ENCODE results near the gene AK4. TPM values are rescaled to one million over a fixed set of nuclear protein-coding genes. Genes with fewer than 3 reads are reported as not detected.
A peak's percentile ranks its signal among the peaks of the same experiment; 100 is the strongest.
"Not testable (repeated sequence)": the region's sequence is repeated elsewhere in the genome, so short reads cannot be mapped to it uniquely, and the experiment has no call there.

AK4 gene
- total RNA-seq, 2 donors from 2014 or later, result 28.9 to 64.0 TPM

- peak; percentile 48 to 57 for DNase-seq
- peak; percentile 50 for ATAC-seq
- intact Hi-C loops (cut with DNase I, micrococcal nuclease), result no loop called here
These were observed 746 bp downstream of the AK4 start for GRCh38 chr1:65148548-65149350.

- intact Hi-C loops (cut with DNase I, micrococcal nuclease), result no loop called here
- ATAC-seq (no peak), DNase-seq (no peak)
These were observed 1.5 kb downstream of the AK4 start for GRCh38 chr1:65149351-65150107.

GRCh38 chr1:65150108-65150463, 2.1 kb downstream of the AK4 start:
- ATAC-seq (no peak), DNase-seq (no peak)
- intact Hi-C loops (cut with DNase I, micrococcal nuclease), result no loop called here

DNA sequence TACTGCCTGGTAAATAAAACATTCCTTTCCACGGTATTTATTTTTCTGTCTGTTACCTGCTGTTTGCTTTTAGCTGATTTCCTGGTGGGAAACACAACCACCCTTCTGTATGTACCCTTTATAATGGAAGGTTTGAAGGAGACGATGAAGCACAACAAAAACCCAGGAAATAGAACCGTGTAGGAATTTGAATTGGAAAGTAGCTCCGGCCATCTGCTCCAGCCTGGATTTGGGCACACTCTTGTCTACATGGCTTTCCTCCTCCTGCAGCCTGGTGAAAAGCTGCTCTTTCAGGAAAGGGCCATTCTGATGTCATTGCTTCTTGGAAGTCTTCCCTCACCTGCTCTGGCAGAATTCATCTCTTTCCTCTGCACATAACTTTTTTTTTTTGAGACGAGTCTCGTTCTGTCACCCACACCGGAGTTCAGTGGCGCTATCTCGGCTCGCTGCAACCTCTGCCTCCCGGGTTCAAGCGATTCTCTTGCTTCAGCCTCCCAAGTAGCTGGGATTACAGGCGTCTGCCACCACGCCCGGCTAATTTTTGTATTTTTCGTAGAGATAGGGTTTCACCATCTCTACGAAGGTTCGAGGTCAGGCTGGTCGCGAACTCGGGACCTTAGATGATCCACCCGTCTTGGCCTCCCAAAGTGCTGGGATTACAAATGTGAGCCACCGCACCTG, 2.7 kb downstream of the AK4 start:
- ATAC-seq (no peak), DNase-seq (no peak)
- intact Hi-C loops (cut with DNase I, micrococcal nuclease), result no loop called here

- DNase-seq, result no peak
- intact Hi-C loops (cut with DNase I, micrococcal nuclease), result no loop called here
- ATAC-seq, result peak; percentile 40
These were observed 3.6 kb downstream of the AK4 start for GRCh38 chr1:65151641-65152040.

- ATAC-seq (peak; percentile 43), DNase-seq (no peak)
- intact Hi-C loops (cut with DNase I, micrococcal nuclease), result no loop called here
These were observed 5.6 kb downstream of the AK4 start for GRCh38 chr1:65153635-65154034.

DNA sequence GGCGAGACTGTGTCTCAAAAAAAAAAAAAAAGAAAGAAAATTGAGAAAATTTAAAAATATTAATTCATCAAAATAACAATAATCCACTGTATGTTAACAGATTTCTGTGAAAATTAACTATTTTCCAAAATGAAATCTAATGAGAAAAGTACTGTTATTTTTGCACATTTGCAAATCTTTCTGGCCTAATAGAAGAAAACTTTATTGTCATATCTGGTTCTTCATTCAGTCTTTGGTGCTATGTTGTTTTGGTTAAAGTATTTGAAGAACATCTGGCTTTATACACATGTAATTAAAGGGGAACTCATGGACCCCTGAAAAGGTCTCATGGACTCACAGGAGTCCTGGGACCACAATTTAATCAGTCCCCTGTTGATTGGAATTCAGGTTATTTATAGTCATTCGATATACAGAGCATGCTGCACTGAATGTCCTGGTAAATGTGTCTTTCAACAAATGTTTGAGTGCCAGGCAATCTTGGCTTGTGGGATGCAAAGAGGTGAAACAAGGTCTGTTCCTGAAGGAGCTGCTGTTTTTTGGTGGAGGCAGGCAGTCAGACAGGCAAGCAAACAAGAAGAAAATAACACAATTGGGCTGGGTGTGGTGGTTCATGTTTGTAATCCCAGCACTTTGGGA, 9.0 kb downstream of the AK4 start:
- intact Hi-C loops (cut with DNase I, micrococcal nuclease), result no loop called here
- DNase-seq, result no peak

DNA sequence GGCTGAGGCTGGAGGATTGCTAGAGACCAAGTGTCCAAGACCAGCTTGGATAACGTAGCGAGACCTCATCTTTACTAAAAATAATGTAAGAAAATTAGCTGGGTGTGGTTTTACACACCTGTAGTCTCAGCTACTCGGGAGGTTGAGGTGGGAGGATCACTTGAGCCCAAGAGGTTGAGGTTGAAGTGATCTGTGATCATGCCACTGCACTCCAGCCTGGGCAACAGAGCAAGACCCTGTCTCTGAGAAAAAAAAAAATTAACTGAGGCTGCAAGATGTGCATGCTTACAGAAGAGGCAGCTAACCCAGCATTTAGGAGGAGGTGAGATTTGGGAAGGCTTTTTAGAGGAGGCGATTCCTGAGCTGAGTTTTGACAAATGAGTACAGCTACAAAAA, 9.5 kb downstream of the AK4 start:
- DNase-seq, result no peak
- ATAC-seq, result no peak
- intact Hi-C loops (cut with DNase I, micrococcal nuclease), result no loop called here

More for the DNA sequence above, 9.0 kb downstream of the AK4 start:
- no peak for ATAC-seq

GRCh38 chr1:65159291-65159688, 11.3 kb downstream of the AK4 start:
- ATAC-seq, result peak; percentile 7
- intact Hi-C loops (cut with DNase I, micrococcal nuclease), result not testable (repeated sequence)

DNA sequence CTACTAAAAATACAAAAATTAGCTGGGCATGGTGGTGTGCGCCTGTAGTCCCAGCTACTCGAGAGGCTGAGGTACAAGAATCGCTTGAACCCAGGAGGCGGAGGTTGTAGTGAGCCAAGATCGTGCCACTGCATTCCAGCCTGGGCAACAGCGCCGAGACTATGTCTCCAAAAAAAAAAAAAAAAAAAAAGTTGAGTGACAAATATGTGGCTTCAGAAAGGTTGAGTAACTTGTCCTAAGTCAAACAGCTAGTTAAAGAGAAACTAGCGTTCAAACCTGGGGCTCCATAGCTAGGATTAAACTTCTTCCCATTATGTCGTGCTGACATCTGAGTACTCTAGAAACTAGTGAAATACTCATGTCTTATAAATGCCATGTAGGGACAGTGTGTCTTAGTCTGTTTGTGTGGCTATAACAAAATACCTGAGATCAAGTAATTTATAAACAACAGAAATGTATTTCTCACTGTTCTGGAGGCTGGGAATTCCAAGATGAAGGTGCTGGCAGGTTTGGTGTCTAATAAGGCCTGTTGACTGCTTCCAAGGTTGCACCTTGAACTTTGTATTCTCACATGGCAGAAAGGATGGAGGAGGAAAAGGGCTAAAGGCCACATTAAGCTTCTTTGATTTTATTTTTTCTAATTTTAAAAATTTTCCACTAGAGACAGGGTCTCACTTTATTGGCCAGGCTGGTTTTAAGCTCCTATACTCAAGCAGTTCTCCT, 12.0 kb downstream of the AK4 start:
- ATAC-seq (peak; percentile 44), DNase-seq (no peak)
- intact Hi-C loops (cut with DNase I, micrococcal nuclease), result no loop called here

More at GRCh38 chr1:65159291-65159688, 11.3 kb downstream of the AK4 start:
- DNase-seq, result not testable (repeated sequence)

- no peak for DNase-seq
- no peak for ATAC-seq
- intact Hi-C loops (cut with DNase I, micrococcal nuclease), result no loop called here
These were observed 15.3 kb downstream of the AK4 start for GRCh38 chr1:65163201-65163805.

DNA sequence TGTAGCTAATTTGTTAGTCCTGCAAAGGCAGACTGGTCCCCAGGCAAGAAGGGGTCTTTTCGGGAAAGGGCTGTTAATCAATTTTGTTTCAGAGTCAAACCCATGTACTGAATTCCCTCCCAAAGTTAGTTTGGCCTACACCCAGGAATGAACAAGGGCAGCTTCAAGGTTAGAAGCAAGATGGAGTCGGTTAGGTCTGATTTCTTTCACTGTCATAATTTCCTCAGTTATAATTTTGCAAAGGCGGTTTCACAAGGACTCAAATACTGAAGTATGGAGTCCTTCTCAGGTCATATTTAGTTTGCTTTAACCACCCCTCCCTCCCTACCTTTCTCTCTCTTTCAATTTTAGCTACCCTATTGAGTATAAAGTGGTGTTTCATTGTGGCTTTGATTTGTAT, 16.1 kb downstream of the AK4 start:
- intact Hi-C loops (cut with DNase I, micrococcal nuclease); ATAC-seq; DNase-seq: not testable (repeated sequence)

GRCh38 chr1:65164633-65165032, 16.6 kb downstream of the AK4 start:
- no peak for ATAC-seq
- intact Hi-C loops (cut with DNase I, micrococcal nuclease), result no loop called here
- no peak for DNase-seq

GRCh38 chr1:65165269-65165993, 17.4 kb downstream of the AK4 start:
- ATAC-seq, result peak; percentile 43
- intact Hi-C loops (cut with DNase I, micrococcal nuclease), result no loop called here
- DNase-seq, result no peak

- ATAC-seq (no peak), DNase-seq (no peak)
- intact Hi-C loops (cut with DNase I, micrococcal nuclease), result no loop called here
These were observed 18.7 kb downstream of the AK4 start for GRCh38 chr1:65166572-65167305.

DNA sequence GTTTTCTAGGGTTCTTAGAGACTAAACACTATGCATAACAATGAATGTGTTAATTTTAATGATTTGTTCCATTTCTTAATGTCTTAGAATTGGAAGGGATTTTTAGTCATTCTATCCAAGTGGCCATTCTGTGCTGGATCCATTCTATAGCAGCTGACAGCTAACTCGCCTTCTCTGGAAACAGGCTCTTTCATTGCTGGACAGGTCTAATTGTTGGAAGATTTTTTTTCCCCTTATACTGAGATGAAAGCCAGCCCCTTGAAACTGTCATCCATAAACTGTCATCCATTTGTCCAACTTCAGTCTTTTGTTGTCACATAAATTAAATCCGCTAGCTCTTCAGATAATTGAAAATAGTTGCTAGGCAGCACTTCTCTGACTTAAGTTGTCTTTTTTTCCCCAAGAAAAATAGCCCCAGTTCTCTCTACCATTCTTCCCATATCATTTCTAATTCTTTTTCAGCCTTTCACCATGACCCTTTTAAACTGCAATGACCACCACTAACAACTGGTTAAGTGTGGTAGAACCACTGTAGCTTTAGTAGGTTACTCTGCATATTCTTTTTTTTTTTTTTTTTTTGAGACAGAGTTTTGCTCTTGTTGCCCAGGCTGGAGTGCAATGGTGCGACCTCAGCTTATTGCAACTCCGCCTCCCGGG, 19.7 kb downstream of the AK4 start:
- ATAC-seq, result no peak
- intact Hi-C loops (cut with DNase I, micrococcal nuclease), result no loop called here

More for the DNA sequence above, 19.7 kb downstream of the AK4 start:
- DNase-seq, result no peak
